ENCODE measurements around the gene SLC28A2. TPM values are rescaled to one million over a fixed set of nuclear protein-coding genes. Genes with fewer than 3 reads are reported as not detected.

The SLC28A2 gene
- total and polyA plus RNA-seq, 2 of the 13 experiments (the other 11 are each of a cell fraction or from before 2014, with no cell fraction given): 0.01 to 0.11 TPM

GRCh38 chr15:45279024-45279698, 27.1 kb downstream of the SLC28A2 start (continued):
- TF ChIP-seq MIXL1 (CRISPR knock-in tag; IDR thresholded peaks at IDR 0.05) (peak; percentile 57; the same call in 1 of the 2 replicates), LBX2 (CRISPR knock-in tag; IDR thresholded peaks at IDR 0.05; ENCODE audit: borderline replicate concordance) (0 out of 2 replicates have a peak, but pooled peaks have one; percentile 18), GATAD1 (CRISPR knock-in tag; IDR thresholded peaks at IDR 0.05) (peak; percentile 88), ZBED4 (CRISPR knock-in tag; IDR thresholded peaks at IDR 0.05; ENCODE audit: borderline replicate concordance) (0 out of 2 replicates have a peak, but pooled peaks have one; percentile 37), IRF9 (CRISPR knock-in tag; IDR thresholded peaks at IDR 0.05; ENCODE audit: borderline replicate concordance) (peak; percentile 78), HNF1A (IDR thresholded peaks at IDR 0.05; ENCODE audit: low read depth) (no peak), HNF1A (CRISPR knock-in tag; IDR thresholded peaks at IDR 0.05; ENCODE audit: borderline replicate concordance) (peak; percentile 56; the same call in 1 of the 2 replicates), ERF (CRISPR knock-in tag; IDR thresholded peaks at IDR 0.05) (peak; percentile 80), SP5 (CRISPR knock-in tag; IDR thresholded peaks at IDR 0.05; ENCODE audit: borderline replicate concordance, low read depth) (peak; percentile 82), TGIF2 (CRISPR knock-in tag; IDR thresholded peaks at IDR 0.05) (peak; percentile 86), ZNF691 (CRISPR knock-in tag; IDR thresholded peaks at IDR 0.05; ENCODE audit: borderline replicate concordance, low read depth) (0 out of 2 replicates have a peak, but pooled peaks have one; percentile 50), YEATS2 (CRISPR knock-in tag; IDR thresholded peaks at IDR 0.05; ENCODE audit: borderline replicate concordance) (peak; percentile 92; the same call in 1 of the 2 replicates), ARHGAP35 (CRISPR knock-in tag; IDR thresholded peaks at IDR 0.05; ENCODE audit: borderline replicate concordance) (no peak), ZNF317 (CRISPR knock-in tag; IDR thresholded peaks at IDR 0.05) (peak; percentile 77; the same call in 1 of the 2 replicates), SPEN (CRISPR knock-in tag; IDR thresholded peaks at IDR 0.05; ENCODE audit: low read depth) (peak; percentile 84), FOXC1 (CRISPR knock-in tag; IDR thresholded peaks at IDR 0.05; ENCODE audit: borderline replicate concordance) (peak; percentile 30; the same call in 1 of the 2 replicates), ONECUT2 (CRISPR knock-in tag; IDR thresholded peaks at IDR 0.05) (no peak), KDM4B (CRISPR knock-in tag; IDR thresholded peaks at IDR 0.05) (no peak), PPARG (CRISPR knock-in tag; conservative IDR thresholded peaks at IDR 0.05) (0 out of 2 replicates have a peak, but pooled peaks have one; percentile 9)
